Heart left ventricle (tissue), 13 donors: Measurements from ENCODE around the gene PTPRK.

Source experiments
- POLR2A ChIP-seq, 2 donors: fragments of 450-650 bp; IDR thresholded peaks; one replicate each; pipeline ENCODE4 v1.6.1; 2017; ENCODE audit warnings: antibody characterized with exemption in 2 of 2, mild to moderate bottlenecking in 2 of 2, moderate library complexity in 2 of 2
- TF ChIP-seq, protein P1 (sequence below), 12 donors: fragments of 200-600 bp; sonication (generic) in 4 of 12; IDR thresholded peaks; one replicate each; pipeline versions ENCODE4 v1.5.0 to v1.8.0; 2018 to 2022; ENCODE audit warnings: antibody characterized with exemption in 12 of 12, mild to moderate bottlenecking in 5 of 12
- donor health status: ischemic (EF 13 %, LVEDD 7.1; RV severe dilation, severe dysfunction).
- donor health status: DM: no; HTN: yes; CAD: no.
- donor health status: DM: no; HTN: no; CAD: no.
- donor health status: ischemic (EF 25% LVEDD 6.9; RV normal size, moderate dysfunction).
- donor health status: ischemic (EF 25% LVEDD 5.7; RV mildly dilated, moderate dysfunction).
- donor health status: ischemic (EF 35%, LVEDD 5.7; RV mildly dilated, moderate dysfunction).
- donor health status: nonischemic (EF 11% LVEDD 7.7; RV severe dilation, severe dysfunction).
- donor health status: DM: yes; HTN: yes; CAD: no.
- donor health status: PGD.
- donor health status: ischemic (EF 29% LVEDD 5.4; RV normal size, mild dysfunction).
- donor health status: nonischemic (EF 23%, LVEDD 6.1; RV moderate dilation, normal function).

DNA sequence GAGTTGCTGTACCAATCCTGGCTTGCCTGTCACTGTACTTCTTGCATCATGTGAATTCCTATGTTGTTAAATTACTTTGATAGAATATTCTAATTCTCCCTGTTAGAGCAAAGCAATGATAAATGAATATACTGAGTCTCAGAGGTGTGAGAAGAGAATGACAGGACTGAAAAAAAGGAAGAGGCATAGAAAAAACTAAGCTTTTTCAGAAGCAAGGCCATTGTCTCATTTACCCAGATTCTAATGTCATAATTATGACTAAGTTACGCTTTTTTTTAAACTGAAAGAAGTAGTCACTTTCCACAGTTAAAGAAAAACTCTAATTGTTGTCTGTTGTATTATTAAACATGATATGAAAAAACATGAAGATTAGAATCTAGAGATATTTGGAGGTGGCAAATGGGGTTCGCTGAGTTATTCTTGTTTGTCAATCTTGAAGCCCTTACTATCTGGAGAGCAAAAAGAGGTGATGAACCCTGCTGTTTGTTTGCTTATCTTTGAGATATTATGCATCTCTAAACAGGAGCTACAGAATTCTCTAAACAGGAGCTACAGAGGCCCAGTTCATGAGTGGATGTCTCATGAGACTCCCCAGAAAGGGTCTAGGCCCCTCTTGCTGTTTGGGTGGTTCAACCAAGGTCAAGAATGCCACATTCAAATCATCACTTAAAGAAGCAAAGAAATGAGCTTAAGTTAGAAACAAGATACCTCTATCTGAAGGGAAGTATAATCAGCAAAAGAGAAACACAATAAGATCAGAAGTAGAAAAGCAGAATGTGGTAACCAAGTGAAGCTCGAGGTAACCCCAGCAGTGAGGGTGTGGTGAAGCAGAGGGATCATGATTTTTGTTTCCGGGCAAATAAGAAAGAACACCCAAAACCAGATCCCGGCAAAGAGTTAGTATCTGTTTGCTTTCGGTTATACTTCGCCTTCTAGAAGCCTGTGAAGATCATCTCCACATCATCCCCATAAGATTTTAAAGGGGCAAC is 586.3 kb downstream of the PTPRK start:
- TF ChIP-seq, protein P1, sequence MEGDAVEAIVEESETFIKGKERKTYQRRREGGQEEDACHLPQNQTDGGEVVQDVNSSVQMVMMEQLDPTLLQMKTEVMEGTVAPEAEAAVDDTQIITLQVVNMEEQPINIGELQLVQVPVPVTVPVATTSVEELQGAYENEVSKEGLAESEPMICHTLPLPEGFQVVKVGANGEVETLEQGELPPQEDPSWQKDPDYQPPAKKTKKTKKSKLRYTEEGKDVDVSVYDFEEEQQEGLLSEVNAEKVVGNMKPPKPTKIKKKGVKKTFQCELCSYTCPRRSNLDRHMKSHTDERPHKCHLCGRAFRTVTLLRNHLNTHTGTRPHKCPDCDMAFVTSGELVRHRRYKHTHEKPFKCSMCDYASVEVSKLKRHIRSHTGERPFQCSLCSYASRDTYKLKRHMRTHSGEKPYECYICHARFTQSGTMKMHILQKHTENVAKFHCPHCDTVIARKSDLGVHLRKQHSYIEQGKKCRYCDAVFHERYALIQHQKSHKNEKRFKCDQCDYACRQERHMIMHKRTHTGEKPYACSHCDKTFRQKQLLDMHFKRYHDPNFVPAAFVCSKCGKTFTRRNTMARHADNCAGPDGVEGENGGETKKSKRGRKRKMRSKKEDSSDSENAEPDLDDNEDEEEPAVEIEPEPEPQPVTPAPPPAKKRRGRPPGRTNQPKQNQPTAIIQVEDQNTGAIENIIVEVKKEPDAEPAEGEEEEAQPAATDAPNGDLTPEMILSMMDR (IDR thresholded peaks at IDR 0.05): no peak
- TF ChIP-seq POLR2A (IDR thresholded peaks at IDR 0.05): no peak
